ENCODE data around the gene SMIM28. TPM values are rescaled to one million over a fixed set of nuclear protein-coding genes. Genes with fewer than 3 reads are reported as not detected.

The SMIM28 gene
- total RNA-seq, 1 donor from 2014 or later = not detected

- intact Hi-C loops (cut with micrococcal nuclease) = no loop called here
Observed at GRCh38 chr6:138372711-138373463, 4.8 kb upstream of the SMIM28 start.

DNA sequence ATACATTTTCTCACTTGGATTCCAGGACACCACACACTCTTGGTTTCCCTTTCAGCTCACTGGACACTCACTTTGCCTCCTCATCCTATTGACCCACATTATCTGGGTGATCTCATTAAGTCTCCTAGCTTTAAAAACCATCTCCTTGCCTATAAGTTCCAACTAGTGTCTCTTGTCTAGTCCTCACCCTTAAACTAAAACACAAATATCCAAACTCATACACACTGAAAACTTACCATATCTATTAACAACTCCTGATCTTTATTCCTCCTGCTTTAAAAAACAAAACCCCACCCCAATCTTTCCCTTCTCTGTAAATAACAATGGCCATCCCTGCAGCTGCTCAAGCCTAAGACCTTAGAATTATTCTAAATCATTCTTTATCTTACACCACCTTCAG, 3.5 kb upstream of the SMIM28 start:
- intact Hi-C loops (cut with micrococcal nuclease) = no loop called here

DNA sequence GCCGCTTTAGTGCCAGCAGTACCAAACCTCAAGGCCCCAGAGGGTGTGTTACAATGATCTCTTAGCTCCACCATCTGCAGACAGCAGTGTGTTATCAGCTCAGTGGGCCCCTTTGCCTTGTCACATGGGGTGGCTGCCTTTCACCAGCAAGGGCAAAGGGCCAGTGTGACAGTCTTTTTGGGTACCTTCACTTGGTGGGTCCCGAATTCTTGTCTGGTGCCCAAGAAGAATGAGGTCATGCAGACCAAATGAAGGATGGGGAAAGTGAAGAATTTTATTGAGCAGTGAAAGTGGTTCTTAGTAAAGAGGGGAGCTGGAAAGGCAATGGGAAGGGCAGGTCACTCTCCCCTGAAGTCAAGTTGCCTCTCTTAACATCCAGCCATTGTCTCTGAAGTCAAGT, 2.9 kb upstream of the SMIM28 start:
- intact Hi-C loops (cut with micrococcal nuclease) = no loop called here

DNA sequence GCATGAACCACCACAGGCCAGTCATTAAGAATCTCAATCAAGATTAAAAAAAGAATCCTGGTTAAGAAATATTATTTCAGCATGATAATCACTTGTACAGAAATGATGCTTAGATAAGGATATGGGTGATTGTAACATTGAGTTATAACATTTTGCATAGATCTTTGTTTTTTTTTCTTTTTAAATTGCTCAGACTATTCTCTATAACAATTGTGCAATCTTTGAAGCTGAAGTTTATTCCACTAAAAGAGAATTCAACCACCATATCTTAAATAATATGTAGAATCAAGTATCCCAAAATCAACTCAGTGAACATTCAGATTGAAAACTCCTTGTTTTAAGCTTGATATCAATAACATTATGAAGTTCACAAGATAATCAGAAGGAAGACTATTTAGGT, 663 bp upstream of the SMIM28 start:
- intact Hi-C loops (cut with micrococcal nuclease) = no loop called here

DNA sequence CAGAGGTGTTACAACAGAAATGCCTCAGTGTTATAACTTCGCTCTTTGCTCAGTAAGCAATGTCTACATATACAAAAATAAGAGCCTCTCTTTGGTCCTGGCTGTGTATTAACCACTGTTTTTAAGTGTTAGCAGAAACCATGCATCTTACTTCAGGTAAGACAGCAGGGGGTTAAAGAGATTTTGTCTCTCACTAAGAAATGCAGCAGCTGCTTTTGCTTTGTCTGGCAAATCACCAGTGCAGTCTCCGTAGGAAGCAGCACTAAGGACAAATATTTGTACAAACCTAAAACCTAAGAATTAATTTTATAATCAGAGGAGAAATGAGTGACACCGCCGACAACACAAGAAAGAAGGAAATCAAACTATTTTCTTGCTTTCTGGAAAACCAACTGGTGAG, 758 bp downstream of the SMIM28 start:
- intact Hi-C loops (cut with micrococcal nuclease) = no loop called here

DNA sequence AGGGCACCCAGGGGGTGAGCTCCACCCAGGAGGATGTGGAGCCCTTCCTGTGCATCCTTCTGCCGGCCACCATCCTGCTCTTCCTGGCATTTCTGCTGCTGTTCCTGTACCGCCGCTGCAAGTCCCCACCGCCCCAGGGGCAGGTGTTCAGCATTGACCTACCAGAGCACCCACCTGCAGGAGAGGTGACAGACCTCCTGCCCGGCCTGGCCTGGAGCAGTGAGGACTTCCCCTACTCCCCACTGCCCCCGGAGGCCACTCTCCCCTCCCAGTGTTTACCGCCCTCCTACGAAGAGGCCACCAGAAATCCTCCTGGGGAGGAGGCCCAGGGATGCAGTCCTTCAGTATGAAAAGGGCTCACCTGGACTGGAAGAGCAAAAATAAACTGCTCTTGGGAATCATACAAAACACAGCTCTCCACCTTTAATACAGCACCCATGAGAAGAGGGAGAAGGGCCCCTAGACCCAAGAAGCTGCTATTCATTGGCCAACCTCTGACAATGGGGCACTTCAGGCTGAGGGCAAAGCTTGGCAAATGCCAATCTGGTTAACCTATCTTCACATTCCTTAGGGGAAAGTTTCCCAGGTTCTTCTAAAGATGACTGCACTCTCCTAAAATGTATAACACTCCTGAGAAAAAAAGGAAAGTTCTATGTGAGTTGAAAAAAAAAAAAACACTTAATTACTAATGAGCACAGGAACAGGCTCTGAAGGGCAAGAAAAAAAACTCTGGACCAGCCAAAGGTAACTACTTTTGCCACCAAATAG, 5.0 kb downstream of the SMIM28 start:
- intact Hi-C loops (cut with micrococcal nuclease) = no loop called here

DNA sequence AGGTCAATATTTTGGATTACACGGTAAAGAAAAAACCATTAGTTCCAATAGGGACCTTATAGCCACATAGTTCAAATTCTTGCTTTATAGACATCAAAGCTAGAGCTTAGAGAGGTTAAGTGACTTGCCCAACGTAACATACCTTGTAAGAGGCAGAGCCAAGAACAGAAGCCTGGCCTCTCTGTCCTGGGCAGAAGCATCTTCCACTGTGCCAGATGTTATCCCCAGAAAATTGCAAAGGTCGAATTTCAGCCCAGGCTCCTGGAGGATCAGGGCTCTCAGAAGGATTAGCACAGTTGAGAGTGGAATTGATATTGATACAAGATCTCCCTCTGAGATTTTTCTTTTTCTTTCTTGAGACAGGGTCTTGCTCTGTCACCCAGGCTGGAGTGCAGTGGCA, 6.1 kb downstream of the SMIM28 start:
- intact Hi-C loops (cut with micrococcal nuclease) = no loop called here

GRCh38 chr6:138386897-138387296, 9.2 kb downstream of the SMIM28 start:
- intact Hi-C loops (cut with micrococcal nuclease) = no loop called here

DNA sequence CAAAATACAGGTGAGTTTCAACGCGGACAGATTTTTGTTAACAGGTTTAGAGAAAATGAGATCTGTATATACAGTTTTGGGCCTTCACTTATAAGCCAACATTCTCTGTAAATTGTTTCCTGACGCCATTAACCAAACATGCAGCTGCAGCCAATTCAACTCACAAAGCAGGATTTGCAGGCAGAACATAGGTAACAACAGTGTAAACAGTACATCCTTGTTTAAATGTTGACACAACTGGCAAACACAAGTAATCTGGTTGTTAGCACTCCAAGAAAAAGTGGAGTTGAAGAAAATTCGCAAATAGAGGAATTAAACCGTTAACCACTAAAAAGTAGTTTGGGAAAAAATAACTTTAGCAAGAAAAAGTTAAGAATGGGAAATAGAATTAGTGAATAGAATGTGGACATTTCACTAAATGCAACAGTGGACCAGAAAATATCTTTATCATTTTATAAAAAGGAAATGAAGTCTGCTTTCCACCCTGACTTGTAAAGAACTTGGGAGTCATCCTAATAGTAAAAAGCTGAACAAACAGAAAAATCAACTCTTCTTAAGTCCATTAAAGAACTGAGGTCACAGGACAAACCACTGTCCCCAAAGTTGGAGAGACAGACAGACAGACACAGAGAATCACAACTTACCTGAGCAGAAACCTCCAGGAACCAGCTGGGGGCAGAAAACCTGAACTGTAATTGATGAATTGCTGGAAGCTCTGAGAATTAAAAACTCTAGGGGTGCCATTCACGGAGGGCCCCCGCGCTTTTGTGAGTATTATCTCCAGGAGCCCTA, 10.1 kb downstream of the SMIM28 start:
- intact Hi-C loops (cut with micrococcal nuclease) = no loop called here

DNA sequence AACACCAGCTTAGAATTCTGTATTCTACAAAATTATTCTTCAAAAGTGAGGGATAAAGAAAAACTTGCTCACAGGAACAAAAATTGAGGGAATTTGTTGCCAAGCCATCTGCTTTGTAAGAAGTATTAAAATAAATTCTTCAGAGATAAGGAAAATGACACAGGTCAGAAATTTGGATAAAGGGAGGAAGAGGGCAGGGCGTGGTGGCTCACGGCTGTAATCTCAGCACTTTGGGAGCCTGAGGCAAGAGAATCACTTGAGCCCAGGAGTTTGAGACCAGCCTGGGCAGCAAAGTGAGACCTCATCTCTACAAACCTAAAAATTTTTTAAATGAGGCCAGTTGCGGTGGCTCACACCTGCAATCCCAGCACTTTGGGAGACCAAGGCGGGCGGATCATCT, 11.8 kb downstream of the SMIM28 start:
- intact Hi-C loops (cut with micrococcal nuclease) = no loop called here

DNA sequence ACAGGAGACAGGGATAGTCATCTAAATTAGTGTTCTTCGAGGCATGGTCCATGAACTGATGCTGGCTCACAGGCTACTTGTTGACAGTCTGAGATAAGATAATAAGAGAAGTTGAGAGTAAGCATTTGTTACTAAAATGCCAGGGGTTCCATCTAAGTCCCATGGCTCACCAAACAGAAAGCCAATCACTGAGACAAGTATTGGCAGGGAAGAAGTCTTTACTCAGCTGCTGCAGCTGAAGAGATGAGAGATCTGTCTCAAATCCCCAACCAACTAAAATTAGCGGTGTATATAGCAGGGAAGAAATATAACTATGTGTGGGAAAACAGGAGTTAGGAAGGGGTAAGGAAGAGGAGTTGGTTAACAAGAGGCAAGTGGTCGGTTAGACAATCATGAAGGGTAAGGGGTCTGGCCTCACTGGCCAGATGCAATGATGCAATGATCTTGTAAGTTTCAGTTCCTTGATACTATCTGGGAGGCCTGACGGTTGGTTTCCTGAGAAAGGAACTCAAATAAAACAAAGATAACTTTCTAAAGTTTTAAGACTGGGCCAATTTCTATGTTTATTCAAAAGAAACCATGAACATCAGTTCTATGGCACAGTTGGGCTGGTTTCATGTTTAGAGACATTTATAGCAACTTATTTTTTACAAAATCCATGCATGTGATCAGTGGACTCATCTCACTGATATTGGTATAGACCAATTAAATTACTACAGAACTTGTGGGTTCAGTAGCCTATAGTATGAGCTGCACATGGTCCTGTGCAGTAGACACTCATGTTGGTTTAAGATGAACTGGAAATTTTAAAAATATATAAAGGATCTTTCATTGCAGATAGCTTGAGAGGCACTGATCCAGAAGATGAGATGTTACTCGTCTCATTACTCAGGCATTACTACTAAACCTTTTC, 16.4 kb downstream of the SMIM28 start:
- intact Hi-C loops (cut with micrococcal nuclease) = no loop called here

- intact Hi-C loops (cut with micrococcal nuclease) = no loop called here
Observed at GRCh38 chr6:138396709-138397108, 19.0 kb downstream of the SMIM28 start.

- intact Hi-C loops (cut with micrococcal nuclease) = no loop called here
Observed at GRCh38 chr6:138397128-138398122, 19.7 kb downstream of the SMIM28 start.

DNA sequence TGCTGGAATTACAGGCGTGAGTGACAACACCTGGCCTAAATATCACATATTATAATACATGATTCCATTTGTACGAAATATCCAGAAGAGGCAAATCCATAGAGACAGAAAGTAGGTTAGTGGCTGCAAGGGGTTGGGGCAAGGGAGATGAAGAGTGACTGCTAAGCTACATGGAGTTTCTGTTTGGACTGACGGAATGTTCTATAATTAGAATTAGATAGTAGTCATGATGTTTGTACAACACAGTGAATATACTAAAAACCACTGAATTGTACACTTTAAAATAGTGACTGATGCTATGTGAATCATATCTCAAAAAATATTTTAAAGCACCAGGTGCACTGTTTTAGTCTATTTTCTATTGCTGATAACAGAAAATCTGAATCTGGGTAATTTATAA, 22.6 kb downstream of the SMIM28 start:
- intact Hi-C loops (cut with micrococcal nuclease) = no loop called here

DNA sequence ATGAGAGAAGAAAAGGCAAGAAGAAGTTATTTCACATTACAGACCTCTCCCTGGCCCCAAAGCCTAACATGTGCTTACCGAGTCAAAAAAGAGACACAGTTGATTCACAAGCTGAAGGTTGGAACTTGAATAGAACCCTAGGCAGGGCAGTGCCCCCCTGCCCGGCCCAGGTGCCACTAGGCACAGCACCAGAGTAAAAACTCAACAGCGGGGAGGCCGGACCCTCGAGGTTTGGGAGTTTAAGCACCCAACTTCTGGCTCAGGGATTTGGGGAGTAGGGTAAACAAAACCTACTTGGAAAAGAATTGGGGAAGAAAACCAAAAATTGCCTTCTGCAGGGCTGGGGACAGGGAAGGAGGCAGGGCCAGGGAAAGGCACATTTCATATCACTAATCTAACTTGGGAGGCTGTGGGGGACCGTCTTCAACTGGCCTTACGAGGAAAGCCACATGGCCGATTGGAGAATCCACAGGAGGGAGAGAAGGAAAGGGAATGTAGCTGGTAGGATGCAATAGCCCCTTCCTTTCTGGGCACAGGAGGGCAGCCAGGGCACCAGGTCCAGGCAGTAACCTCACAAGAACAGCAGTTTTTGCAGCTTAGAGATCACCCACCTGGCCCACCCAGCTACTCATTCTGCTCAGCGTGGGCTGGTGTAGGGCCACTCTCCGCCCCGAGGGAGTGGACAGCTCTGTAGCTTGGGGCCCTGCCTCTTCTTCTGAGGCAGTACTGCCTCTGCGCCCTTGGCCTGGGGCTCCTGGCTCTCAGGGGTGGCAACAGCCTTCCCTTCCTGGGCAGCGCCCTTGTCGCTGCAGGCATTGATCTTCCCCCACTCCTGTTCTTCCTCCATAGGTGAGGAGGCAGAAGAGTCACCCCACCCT, 24.5 kb downstream of the SMIM28 start:
- intact Hi-C loops (cut with micrococcal nuclease) = no loop called here

DNA sequence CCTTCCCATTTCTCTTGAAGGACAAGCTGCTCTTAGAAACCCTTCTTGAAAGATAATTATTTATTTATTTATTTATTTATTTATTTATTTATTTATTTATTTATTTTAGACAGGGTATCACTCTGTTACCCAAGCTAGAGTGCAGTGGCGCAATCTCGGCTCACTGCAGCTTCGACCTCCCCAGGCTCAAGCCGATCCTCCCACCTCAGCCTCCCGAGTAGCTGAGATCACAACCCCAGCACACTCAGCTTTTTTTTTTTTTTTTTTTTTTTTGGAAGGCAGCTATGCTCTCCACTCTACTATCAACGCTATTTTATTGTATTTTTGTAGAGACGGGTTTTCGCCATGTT, 25.1 kb downstream of the SMIM28 start:
- intact Hi-C loops (cut with micrococcal nuclease) = no loop called here

GRCh38 chr6:138403324-138403800, 25.7 kb downstream of the SMIM28 start:
- intact Hi-C loops (cut with micrococcal nuclease) = no loop called here

GRCh38 chr6:138403801-138404665, 26.3 kb downstream of the SMIM28 start, which contains the start of gene HEBP2:
HEBP2 (plus strand) TSS chr6:138404223; CDS start chr6:138404496, 273 bp downstream.
- intact Hi-C loops (cut with micrococcal nuclease) = loop anchor here (1.0 to 2.0 kb wide), 4 partner anchors 52 to 369 kb away; partner anchors contain the start of genes ARFGEF3, CCDC28A and PERP

Data from T-helper 2 cell treated with Interferon-gamma antibody and Interleukin-4, amounts not matched to agents 100 ng/mL and 5 ng/mL, for 36 hours (primary cell).